D721Med (cell line): ENCODE measurements around the gene NAXD.

Source experiments
- DNase-seq: peaks from one replicate; pipeline ENCODE4 v3.0.0; 2011; ENCODE audit warnings: low spot score; ENCODE audit not compliant: insufficient read length
- FAIRE-seq: peaks from 2 replicates; lab custom pipeline; 2011; peaks lifted over from hg19 to GRCh38; lab: Jason Lieb, UNC
- CTCF ChIP-seq: IDR thresholded peaks from 2 replicates; pipeline ENCODE4 v1.5.1; 2012; ENCODE audit warnings: mild to moderate bottlenecking, control low read depth; ENCODE audit not compliant: insufficient read depth; ENCODE audit errors: missing control alignments

NAXD gene

GRCh38 chr13:110620596-110620995 is 5.3 kb downstream of the NAXD start:
- FAIRE-seq = no peak
- TF ChIP-seq CTCF = no peak
- no peak for DNase-seq

- DNase-seq (no peak), FAIRE-seq (no peak)
- no peak for TF ChIP-seq CTCF
Measured at GRCh38 chr13:110624766-110625756, 9.7 kb downstream of the NAXD start.

- no peak for DNase-seq
- no peak for TF ChIP-seq CTCF
- FAIRE-seq = no peak
Measured at GRCh38 chr13:110625771-110626321, 10.5 kb downstream of the NAXD start.

GRCh38 chr13:110626521-110626920 is 11.2 kb downstream of the NAXD start:
- TF ChIP-seq CTCF = no peak
- FAIRE-seq (no peak), DNase-seq (no peak)

- DNase-seq = no peak
- no peak for TF ChIP-seq CTCF
- FAIRE-seq = no peak
Measured at GRCh38 chr13:110627351-110627750, 12.0 kb downstream of the NAXD start.

GRCh38 chr13:110627761-110628476 is 12.6 kb downstream of the NAXD start:
- FAIRE-seq (no peak), DNase-seq (no peak)
- TF ChIP-seq CTCF = no peak
